Keratinocyte (primary cell): ENCODE measurements around the gene ACAD10.

ENCODE experiments used
- EZH2 ChIP-seq: IDR thresholded peaks from one replicate; pipeline ENCODE4 v1.6.1; 2012; ENCODE audit warnings: inconsistent platforms, mild to moderate bottlenecking, low read length, moderate library complexity
- TF ChIP-seq, protein P1 (sequence below), 3 experiments: IDR thresholded peaks in 1 of 3; conservative IDR thresholded peaks in 1 of 3; optimal IDR thresholded peaks in 1 of 3; 2 replicates in 2 of 3; 3 replicates in 1 of 3; pipeline versions ENCODE3 to v1.5.1; 2011; ENCODE audit warnings: low read length in 3 of 3, mild to moderate bottlenecking in 3 of 3, moderate library complexity in 2 of 3, control low read depth in 1 of 3, inconsistent platforms in 1 of 3; ENCODE audit not compliant: insufficient read depth in 2 of 3; ENCODE audit errors: extremely low read depth in 1 of 3

DNA sequence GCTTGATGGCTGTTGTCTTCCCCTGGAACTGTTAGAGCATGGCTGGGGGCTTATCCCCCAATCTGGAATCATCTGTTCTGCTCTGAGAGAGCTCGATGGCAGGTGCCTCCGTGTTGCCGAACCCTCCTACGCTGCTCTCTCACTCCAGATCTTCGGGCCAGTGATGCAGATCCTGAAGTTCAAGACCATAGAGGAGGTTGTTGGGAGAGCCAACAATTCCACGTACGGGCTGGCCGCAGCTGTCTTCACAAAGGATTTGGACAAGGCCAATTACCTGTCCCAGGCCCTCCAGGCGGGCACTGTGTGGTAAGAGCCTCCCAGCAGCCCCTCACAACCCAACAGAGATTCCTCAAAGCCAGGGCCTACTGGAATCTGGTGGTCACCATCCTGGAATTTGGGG lies 113.9 kb downstream of the ACAD10 start:
- TF ChIP-seq, protein P1, sequence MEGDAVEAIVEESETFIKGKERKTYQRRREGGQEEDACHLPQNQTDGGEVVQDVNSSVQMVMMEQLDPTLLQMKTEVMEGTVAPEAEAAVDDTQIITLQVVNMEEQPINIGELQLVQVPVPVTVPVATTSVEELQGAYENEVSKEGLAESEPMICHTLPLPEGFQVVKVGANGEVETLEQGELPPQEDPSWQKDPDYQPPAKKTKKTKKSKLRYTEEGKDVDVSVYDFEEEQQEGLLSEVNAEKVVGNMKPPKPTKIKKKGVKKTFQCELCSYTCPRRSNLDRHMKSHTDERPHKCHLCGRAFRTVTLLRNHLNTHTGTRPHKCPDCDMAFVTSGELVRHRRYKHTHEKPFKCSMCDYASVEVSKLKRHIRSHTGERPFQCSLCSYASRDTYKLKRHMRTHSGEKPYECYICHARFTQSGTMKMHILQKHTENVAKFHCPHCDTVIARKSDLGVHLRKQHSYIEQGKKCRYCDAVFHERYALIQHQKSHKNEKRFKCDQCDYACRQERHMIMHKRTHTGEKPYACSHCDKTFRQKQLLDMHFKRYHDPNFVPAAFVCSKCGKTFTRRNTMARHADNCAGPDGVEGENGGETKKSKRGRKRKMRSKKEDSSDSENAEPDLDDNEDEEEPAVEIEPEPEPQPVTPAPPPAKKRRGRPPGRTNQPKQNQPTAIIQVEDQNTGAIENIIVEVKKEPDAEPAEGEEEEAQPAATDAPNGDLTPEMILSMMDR (optimal IDR thresholded peaks at IDR 0.05 in 1 of 3, IDR thresholded peaks at IDR 0.05 in 1 of 3, conservative IDR thresholded peaks at IDR 0.05 in 1 of 3; ENCODE audit: extremely low read depth in 1 of 3, insufficient read depth in 2 of 3, low read length in 3 of 3): no peak
- no peak for TF ChIP-seq EZH2
